ENCODE results near the gene OSMR.
A peak's percentile ranks its signal among the peaks of the same experiment; 100 is the strongest.
"Not testable (repeated sequence)": the region's sequence is repeated elsewhere in the genome, so short reads cannot be mapped to it uniquely, and the experiment has no call there.

The OSMR gene

DNA sequence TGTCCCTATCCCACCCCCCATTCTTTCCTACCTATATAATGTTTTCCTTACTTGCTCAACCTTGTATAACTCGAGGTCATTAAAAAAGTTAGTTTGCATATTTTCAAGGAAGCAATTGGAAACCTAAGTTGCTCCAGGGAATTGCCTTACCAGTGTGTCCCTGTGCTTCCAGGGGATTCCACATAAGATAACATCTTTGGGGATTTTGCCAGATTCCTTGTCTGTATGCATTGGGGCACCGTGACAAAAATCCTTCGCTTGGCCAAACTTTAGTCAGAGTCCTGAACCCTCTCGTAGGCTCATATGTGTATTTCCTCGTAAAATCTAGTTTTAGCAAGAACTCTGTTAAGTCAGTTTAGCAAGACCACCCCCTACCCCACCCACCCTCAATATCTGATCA lies 14.7 kb upstream of the OSMR start:
- no peak for DNase-seq (ENCODE audit: low read depth)

- DNase-seq (ENCODE audit: low read depth), result no peak
Observed at GRCh38 chr5:38831909-38832308, 13.9 kb upstream of the OSMR start.

GRCh38 chr5:38832810-38833209 lies 13.0 kb upstream of the OSMR start:
- DNase-seq (ENCODE audit: low read depth), result no peak

GRCh38 chr5:38835887-38836286 lies 9.9 kb upstream of the OSMR start:
- no peak for DNase-seq (ENCODE audit: low read depth)

GRCh38 chr5:38837416-38837815 lies 8.4 kb upstream of the OSMR start:
- no peak for DNase-seq (ENCODE audit: low read depth)

DNA sequence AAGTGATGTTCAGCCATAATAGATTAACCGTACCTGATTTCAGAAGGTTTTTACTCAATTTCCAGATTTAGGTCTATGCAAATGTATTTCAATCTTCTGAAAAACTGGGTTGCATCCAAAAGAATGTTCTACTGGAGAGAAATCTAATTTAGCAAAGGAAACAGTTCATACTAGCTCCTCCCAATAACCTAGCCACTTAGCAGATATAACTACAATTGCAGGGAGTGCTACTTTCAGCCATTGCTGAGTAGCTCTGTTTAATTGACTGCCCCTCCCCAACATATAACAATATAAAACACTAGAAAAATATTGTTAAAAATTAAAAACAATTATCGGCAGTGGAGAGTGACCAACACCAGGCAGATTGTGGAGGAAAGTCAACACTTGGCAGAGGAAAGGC lies 7.9 kb upstream of the OSMR start:
- no peak for DNase-seq (ENCODE audit: low read depth)

GRCh38 chr5:38843665-38844064 lies 2.1 kb upstream of the OSMR start:
- no peak for DNase-seq (ENCODE audit: low read depth)

DNA sequence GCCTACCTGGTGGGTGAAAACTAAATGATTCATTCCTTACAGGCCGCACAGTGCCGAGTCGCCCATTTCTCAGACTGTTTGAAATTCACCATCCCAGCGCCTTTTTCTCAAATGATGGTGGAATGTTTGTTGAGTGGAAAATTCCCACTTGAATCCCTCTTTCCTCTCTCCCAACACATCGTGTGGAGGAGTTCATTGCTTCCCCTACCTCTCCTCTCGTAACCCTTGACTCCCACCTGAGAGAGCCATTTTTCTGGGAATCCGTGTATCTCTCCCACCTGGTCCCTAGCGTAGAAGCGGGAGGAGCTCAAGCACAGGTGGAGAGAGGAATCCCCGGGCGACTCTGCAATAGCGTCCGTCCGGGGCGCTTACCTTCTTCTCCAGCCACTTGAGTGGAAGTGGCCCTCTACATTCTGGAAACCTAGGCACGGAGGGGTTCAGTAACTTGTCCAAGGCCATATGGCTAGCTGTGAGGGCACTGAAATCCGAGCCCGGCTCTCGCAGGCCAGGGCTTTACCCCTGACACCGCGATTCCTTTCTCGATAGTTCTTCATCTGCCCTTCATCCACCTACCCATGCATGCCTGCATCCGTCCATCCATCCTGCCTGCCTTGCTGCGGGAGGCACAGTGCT lies 683 bp downstream of the OSMR start:
- no peak for DNase-seq (ENCODE audit: low read depth)

- DNase-seq (ENCODE audit: low read depth), result no peak
Observed at GRCh38 chr5:38847559-38848347, 1.9 kb downstream of the OSMR start.

DNA sequence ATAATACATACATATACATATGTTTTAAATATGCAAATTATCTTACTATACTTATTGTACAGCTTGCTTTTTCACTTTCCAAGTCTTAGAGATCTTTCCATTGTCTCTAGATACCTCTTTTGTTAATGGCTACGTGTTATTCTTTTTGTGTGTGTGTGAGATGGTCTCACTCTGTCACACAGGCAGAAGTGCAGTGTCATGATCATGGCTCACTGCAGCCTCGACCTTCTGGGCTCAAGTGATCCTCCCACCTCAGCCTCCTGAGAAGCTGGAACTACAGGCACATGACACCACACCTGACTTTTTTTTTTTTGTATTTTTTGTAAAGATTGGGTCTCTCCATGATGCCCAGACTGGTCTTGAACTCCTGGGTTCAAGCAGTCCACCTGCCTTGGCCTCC lies 2.8 kb downstream of the OSMR start:
- DNase-seq (ENCODE audit: low read depth), result no peak

DNA sequence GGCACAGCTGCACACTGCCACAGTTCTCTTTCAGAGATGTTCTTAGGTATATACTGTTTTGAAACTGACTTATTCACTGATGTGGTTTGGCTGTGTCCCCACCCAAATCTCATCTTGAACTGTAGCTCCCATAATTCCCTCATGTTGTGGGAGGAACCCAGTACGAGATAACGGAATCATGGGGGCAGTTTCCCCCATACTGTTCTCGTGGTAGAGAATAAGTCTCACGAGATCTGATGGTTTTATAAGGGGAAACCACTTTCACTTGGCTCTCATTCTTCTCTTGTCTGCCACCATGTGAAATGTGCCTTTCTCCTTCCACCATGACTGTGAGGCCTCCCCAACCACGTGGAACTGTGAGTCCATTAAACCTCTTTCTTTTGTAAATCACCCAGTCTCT lies 5.8 kb downstream of the OSMR start:
- not testable (repeated sequence) for DNase-seq (ENCODE audit: low read depth)

- peak; percentile 96 for DNase-seq (ENCODE audit: low read depth)
Observed at GRCh38 chr5:38853753-38854470, 8.1 kb downstream of the OSMR start.

- DNase-seq (ENCODE audit: low read depth), result no peak
Observed at GRCh38 chr5:38854907-38855306, 9.1 kb downstream of the OSMR start.

GRCh38 chr5:38856660-38857059 lies 10.8 kb downstream of the OSMR start:
- DNase-seq (ENCODE audit: low read depth), result no peak

- no peak for DNase-seq (ENCODE audit: low read depth)
Observed at GRCh38 chr5:38858839-38859238, 13.0 kb downstream of the OSMR start.

DNA sequence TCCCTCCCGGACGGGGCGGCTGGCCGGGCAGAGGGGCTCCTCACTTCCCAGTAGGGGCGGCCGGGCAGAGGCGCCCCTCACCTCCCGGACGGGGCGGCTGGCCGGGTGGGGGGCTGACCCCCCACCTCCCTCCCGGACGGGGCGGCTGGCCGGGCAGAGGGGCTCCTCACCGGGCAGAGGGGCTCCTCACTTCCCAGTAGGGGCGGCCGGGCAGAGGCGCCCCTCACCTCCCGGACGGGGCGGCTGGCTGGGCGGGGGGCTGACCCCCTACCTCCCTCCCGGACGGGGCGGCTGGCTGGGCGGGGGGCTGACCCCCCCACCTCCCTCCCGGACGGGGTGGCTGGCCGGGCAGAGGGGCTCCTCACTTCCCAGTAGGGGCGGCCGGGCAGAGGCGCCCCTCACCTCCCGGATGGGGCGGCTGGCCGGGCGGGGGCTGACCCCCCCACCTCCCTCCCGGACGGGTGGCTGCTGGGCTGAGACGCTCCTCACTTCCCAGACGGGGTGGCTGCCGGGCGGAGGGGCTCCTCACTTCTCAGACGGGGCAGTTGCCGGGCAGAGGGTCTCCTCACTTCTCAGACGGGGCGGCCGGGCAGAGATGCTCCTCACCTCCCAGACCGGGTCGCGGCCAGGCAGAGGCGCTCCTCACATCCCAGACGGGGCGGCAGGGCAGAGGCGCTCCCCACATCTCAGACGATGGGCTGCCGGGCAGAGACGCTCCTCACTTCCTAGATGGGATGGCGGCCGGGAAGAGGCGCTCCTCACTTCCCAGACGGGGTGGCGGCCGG lies 16.4 kb downstream of the OSMR start:
- not testable (repeated sequence) for DNase-seq (ENCODE audit: low read depth)

GRCh38 chr5:38866362-38867031 lies 20.7 kb downstream of the OSMR start:
- no peak for DNase-seq (ENCODE audit: low read depth)

DNA sequence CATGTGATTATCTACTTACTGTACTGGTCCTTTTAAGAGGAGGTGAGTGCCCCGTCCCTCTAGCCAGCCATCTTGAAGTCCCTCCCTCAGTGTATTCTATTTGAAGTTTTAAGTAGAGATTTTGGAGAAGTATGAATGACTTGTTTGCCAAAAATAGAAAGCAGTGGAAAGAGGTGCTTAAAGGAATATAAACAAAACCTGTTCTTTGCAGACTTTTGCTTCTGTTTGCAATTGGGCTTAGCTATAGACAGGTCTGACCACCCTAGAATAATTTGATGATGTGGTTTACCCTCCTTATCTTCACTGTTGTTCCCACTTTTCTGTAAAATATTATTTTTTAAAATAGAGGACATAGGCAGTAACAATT lies 21.2 kb downstream of the OSMR start:
- DNase-seq (ENCODE audit: low read depth), result no peak

GRCh38 chr5:38867416-38867815 lies 21.6 kb downstream of the OSMR start:
- no peak for DNase-seq (ENCODE audit: low read depth)

- no peak for DNase-seq (ENCODE audit: low read depth)
Observed at GRCh38 chr5:38870595-38870994, 24.8 kb downstream of the OSMR start.

GRCh38 chr5:38871058-38871605 lies 25.3 kb downstream of the OSMR start:
- DNase-seq (ENCODE audit: low read depth), result no peak

All from HS-27A (cell line).